D721Med (cell line): ENCODE results near the gene LOXHD1.

ENCODE experiments used
- DNase-seq: peaks from one replicate; pipeline ENCODE4 v3.0.0; 2011; ENCODE audit warnings: low spot score; ENCODE audit not compliant: insufficient read length
- FAIRE-seq: peaks from 2 replicates; lab custom pipeline; 2011; peaks lifted over from hg19 to GRCh38; lab: Jason Lieb, UNC
- CTCF ChIP-seq: IDR thresholded peaks from 2 replicates; pipeline ENCODE4 v1.5.1; 2012; ENCODE audit warnings: mild to moderate bottlenecking, control low read depth; ENCODE audit not compliant: insufficient read depth; ENCODE audit errors: missing control alignments

Gene LOXHD1

DNA sequence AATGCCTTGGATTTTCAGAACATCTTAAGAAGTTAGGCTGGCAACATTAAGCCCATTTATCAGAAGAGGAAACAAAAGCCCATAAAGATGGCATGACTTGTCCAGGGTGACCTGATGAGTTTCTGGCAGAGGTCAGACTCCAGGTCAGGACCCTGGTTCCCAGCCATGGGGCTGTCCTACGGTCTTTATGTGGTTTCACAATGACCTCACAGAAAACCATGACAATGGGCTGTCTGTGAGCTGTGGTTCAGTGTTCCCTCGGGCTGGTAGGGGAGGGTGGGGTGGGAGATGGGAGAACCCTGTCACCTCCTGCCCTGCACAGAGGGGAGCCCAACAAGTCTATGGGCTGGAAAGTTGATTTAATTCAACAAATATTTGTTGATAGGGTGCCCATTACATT, 101.8 kb downstream of the LOXHD1 start:
- DNase-seq (no peak), FAIRE-seq (no peak)
- TF ChIP-seq CTCF, result no peak

GRCh38 chr18:46554406-46555080, 102.5 kb downstream of the LOXHD1 start:
- TF ChIP-seq CTCF, result no peak
- FAIRE-seq, result no peak
- DNase-seq, result no peak

- peak; percentile 71 for FAIRE-seq
- no peak for TF ChIP-seq CTCF
- DNase-seq, result no peak
These were observed 106.4 kb downstream of the LOXHD1 start for GRCh38 chr18:46550609-46551008.

GRCh38 chr18:46547520-46547919, 109.5 kb downstream of the LOXHD1 start:
- FAIRE-seq (no peak), DNase-seq (no peak)
- no peak for TF ChIP-seq CTCF

DNA sequence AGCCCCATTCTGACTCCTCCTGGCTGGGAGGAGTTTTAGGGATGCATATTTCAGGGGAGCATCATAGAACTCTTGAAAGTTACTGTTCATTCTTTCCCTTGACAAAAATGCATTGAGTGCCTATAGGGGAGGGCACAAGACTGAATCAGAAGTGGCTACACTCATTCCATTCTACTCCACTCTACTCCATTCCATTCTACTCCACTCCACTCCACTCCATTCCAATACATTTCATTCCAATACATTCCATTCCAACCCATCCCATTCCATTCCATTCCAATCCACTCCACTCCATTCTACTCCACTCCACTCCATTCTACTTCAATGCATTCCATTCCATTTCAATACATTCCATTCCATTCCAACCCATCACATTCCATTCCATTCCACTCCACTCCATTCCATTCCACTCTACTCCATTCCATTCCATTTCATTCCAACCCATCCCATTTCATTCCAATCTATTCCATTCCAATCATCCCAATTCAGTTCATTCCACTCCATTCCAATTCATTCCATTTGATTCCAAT, 110.8 kb downstream of the LOXHD1 start:
- no peak for TF ChIP-seq CTCF
- FAIRE-seq (no peak), DNase-seq (no peak)

DNA sequence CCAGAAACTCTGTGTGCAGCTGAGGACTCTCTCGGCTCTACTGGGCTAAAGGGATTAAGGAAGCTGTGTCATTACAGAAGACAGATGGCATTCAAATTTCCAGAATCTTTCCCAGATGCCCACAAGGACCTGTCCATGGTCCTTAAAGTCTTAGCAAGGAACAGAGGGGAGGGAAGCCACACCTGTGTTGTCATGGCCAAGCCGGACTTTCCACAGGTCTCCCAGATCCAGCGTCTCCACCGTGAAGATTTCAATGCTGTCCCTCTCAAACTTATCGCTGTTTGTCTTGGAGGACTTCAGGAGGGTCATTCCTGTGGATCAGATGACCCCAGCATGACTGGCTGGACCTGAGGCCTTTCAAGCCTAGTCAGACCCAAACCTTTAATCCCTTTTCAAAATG, 114.5 kb downstream of the LOXHD1 start:
- no peak for DNase-seq
- TF ChIP-seq CTCF, result no peak
- FAIRE-seq, result no peak

- DNase-seq, result no peak
- no peak for FAIRE-seq
- TF ChIP-seq CTCF, result no peak
These were observed 115.3 kb downstream of the LOXHD1 start for GRCh38 chr18:46541626-46542189.
